Testis (tissue), 2 donors: ENCODE data around the gene LRRC56.

Source experiments
- CTCF ChIP-seq, 3 experiments: fragments of 450-650 bp in 2 of 3; fragments of 200-600 bp in 1 of 3; sonication (generic) in 1 of 3; IDR thresholded peaks; one replicate each; pipeline ENCODE4 v1.5.1; 2016 to 2019; ENCODE audit warnings: antibody characterized with exemption in 3 of 3, mild to moderate bottlenecking in 2 of 3, moderate library complexity in 1 of 3
- POLR2A ChIP-seq: fragments of 450-650 bp; IDR thresholded peaks from one replicate; pipeline ENCODE4 v1.6.1; 2017; ENCODE audit warnings: antibody characterized with exemption, mild to moderate bottlenecking, moderate library complexity

GRCh38 chr11:492427-493226, 44.7 kb upstream of the LRRC56 start:
- TF ChIP-seq CTCF (IDR thresholded peaks at IDR 0.05) (no peak), POLR2A (no peak)
